GM20000 (cell line): ENCODE results near the gene RPUSD4.

Source experiments
- DNase-seq: peaks from one replicate; pipeline ENCODE4 v3.0.0; 2012; ENCODE audit warnings: low spot score
- CTCF ChIP-seq: IDR thresholded peaks from 2 replicates; pipeline ENCODE4 v1.5.1; 2012; ENCODE audit warnings: mild to moderate bottlenecking, control low read depth; ENCODE audit errors: extremely low read depth, missing control alignments

RPUSD4 gene

GRCh38 chr11:126246636-126247035 is 35.2 kb upstream of the RPUSD4 start:
- TF ChIP-seq CTCF: no peak
- DNase-seq: no peak

- no peak for DNase-seq
- TF ChIP-seq CTCF: no peak
These were observed 21.9 kb upstream of the RPUSD4 start for GRCh38 chr11:126233391-126233790.

- TF ChIP-seq CTCF: no peak
- no peak for DNase-seq
These were observed 21.2 kb upstream of the RPUSD4 start for GRCh38 chr11:126232683-126233082.

GRCh38 chr11:126231725-126232459 is 20.4 kb upstream of the RPUSD4 start:
- DNase-seq: no peak
- no peak for TF ChIP-seq CTCF

- no peak for TF ChIP-seq CTCF
These were observed 18.5 kb upstream of the RPUSD4 start for GRCh38 chr11:126229858-126230540.

GRCh38 chr11:126226334-126227084 is 15.1 kb upstream of the RPUSD4 start:
- DNase-seq: no peak

More at GRCh38 chr11:126229858-126230540, 18.5 kb upstream of the RPUSD4 start:
- no peak for DNase-seq

More at GRCh38 chr11:126226334-126227084, 15.1 kb upstream of the RPUSD4 start:
- TF ChIP-seq CTCF: no peak
